Measurements from ENCODE around the gene MEP1A.
A peak's percentile ranks its signal among the peaks of the same experiment; 100 is the strongest.
"Not testable (repeated sequence)": the region's sequence is repeated elsewhere in the genome, so short reads cannot be mapped to it uniquely, and the experiment has no call there.

The MEP1A gene

DNA sequence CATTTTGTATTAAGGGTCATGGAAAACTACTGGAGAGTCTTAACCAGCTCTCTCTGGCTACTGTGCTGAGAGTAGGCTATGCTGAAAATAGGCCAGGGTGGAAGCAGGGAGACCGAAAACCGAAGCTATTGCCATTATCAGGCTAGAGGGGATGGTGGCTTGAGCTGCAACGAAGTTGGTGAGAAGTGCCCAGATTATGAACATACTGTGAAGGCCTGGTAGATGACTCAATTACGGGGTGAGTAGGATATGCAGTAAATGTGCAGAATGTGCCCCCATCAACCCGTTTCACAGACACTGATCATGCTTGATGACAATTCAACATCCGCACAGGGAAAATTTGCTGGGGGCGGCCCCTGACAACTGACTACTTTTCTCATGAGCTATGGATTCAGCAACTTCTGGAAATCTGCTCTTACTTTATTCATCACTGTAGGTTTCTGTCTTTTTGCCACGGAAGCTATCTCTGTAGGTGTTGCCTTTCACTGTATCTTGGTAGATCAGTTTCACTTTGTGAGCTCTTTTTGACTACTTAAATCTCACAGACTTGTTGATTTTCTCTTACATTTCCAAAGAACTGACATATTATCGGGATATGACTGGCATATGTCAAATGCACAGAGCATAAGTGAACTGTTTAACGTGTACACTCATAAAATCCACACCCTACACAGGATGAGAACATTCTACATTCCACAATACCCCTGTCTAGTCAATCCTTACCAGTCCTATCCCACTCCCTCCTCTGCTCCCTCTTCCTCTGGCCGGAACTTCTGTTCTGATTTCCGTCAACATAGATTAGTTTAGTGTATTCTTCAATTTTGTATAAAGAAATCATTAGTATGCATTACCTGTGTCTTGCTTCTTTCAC, 15.5 kb upstream of the MEP1A start:
- DNase-seq: no peak

GRCh38 chr6:46781478-46782378, 11.5 kb upstream of the MEP1A start:
- peak; percentile 23 for DNase-seq

DNA sequence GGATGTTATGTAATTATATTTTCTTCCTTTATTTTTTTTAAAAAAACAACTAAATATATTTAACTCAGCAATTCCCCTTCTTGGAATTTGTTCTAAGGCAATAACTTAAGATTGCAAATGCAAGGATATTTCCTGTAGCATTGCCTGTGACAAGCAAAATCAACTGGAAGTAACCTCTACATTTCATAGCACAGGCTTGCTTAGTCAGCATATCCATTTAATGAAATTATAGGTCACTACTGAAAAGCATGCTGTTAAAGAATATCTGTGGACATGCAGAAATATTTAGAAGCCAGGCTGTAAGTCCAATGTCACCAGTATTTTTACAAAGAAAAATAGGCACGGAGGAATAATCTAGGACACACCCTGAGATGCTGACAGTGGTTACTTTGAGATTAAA, 8.7 kb upstream of the MEP1A start:
- DNase-seq: no peak

GRCh38 chr6:46787871-46788540, 5.2 kb upstream of the MEP1A start:
- DNase-seq: no peak

- DNase-seq: no peak
These were observed 4.4 kb upstream of the MEP1A start for GRCh38 chr6:46788791-46789190.

DNA sequence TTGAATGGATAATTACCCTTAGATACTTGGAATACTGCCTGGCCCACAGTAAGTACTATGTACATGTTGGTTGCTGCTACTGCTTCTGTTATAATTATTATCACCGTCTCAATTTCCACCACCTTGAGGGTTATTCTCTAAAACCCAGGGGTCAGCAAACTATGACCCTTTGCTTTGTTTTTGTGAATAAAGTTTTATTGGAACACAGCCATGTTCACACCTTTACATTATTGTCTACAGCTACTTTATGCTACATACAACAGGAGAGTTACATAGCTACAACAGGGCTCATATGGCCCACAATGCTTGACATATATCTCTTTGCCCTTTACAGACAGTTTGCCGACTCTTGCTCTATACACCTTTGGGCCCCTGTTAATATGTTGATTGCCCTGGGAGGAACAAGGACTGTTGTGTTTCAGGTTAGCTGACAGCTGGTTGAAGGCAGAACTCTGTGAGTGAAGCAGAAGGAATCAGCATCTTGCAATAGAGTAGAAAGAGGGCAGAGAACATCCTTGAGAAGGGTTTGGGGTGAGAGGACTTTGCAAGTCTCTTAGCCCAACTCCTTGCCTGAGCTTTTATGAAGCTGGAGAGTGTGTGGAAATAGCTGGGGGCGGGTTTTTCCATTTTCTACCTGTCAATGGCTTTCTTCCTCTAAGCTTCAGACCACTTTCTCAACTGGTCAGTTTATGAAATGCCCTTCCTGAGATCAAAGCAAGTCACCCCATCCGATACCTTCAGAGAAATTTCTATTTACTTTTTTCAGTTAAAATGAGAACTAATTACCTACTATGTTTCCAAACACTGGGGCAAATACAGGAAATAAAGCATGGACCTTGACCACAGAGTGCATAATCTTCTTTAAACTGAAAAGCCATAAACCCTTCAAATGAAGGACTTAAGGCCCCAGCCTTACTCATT, 3.5 kb upstream of the MEP1A start:
- no peak for DNase-seq

DNA sequence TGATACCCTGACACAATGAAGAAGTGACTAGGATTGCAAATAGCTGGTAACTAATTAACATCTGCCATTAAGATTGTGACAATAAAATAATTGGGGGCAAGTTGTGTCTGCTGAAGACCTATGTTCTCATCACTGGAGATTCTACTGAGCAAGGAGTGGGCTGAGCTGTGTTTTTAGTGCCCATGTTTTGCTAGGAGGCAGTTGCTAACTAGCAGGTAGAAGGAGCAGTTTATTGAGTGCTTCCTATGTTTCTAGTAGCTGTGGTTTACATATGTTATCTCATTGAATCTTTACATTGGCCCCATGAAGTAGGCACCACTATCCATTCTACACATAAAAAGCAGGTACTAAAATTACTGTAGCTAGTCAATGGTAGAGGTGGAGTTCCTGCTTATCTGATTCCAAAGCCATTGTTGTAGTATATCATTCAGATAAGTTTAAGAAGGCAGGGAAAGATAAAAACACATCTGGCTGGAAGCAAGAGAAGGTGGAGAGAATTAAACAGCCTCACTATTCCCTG, 2.8 kb upstream of the MEP1A start:
- DNase-seq: no peak

DNA sequence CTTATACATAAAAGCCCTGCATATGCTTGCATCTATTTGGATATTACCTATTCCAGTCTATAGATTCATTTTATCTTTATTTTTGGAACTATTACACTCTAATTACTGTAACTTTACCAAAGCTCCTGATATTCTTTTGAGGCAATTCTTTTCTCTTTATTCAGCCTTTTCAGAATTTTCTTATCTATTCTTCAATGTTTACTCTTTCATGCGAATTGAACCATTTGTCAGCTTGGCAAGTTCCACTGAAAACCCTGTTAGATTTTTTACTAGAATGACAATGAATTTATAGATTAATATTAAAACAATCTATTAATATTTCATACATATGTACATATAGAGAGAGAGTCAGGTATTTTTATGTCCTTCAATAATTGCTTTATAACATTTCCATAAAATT, 554 bp upstream of the MEP1A start:
- DNase-seq: no peak

DNA sequence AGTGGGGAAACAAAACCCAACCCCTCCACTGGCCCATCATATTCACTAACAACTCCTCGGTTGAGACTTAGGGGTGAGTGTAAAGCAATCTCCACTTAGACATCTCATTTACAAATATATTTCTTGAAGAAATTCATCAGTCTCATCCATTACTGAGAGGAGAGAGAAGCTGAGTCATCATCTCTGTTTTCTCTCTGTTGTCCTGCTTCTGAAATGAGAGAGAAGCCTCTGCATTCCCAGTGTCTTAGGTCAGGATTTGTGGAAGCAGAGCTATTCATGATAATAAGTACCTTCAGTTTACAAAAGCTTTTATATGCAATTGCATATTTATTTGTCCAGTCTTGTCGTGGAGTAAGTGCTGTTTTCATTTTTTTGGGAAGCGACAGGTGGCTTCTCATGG, 879 bp downstream of the MEP1A start:
- DNase-seq: no peak

DNA sequence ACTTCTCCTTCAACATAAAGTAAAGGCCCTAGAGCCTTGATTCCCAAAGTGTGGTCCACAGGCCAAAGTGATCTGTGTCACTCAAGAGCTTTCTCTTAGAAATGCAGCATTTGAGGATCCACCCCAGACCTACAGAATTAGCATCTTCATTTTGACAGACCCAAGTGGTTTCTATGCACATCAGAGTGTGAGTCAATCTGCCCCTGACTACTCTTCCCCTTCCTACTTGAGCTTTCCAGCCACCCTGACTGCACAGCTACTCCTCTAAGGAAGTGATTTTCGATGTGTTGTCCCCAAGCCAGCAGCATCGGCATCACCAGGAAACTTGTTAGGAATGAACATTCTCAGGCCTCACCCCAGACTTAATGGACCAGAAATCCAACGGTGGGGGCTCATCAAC, 2.6 kb downstream of the MEP1A start:
- DNase-seq: no peak

- DNase-seq: no peak
These were observed 3.8 kb downstream of the MEP1A start for GRCh38 chr6:46796848-46797580.

GRCh38 chr6:46799657-46800056, 6.5 kb downstream of the MEP1A start:
- DNase-seq: no peak

DNA sequence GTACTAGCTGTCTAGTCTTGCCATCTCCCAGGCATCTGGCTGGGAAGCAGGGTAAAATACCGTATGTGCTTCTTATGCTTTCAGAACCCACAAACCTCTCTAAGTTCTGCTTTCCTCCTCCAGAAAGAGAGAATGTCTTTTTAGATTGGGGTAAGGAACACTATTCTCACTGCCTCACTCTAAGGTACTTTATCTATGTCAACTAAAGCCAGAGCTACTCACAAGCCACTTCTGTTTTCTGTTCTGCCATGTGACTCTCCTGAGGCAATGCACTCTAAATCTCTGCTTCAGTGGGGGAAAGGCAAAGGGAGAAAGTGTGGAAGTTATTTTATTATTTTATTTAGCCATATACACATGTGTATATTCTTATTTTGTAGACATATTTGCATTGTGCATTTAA, 15.6 kb downstream of the MEP1A start:
- DNase-seq: no peak

GRCh38 chr6:46815130-46815529, 21.9 kb downstream of the MEP1A start:
- no peak for DNase-seq

DNA sequence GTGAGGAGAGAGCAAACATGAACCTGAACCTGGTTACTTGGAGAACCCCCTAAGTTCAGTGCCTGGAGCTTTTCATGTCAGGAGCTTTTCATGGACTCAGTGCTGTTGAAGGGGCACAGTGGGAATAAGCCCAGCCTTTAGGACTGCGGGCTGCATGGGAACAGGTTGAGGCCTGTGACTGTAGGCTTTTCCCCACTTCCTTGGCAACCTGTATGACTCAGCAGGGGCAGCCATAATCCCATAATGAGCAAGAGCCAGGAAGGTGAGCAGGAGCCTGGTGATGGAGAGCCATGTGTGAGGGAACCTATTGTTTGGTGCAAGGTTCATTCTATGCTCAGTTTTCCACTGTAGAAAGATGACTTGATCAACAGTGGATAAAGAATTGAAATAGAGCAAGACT, 23.4 kb downstream of the MEP1A start:
- DNase-seq: no peak

DNA sequence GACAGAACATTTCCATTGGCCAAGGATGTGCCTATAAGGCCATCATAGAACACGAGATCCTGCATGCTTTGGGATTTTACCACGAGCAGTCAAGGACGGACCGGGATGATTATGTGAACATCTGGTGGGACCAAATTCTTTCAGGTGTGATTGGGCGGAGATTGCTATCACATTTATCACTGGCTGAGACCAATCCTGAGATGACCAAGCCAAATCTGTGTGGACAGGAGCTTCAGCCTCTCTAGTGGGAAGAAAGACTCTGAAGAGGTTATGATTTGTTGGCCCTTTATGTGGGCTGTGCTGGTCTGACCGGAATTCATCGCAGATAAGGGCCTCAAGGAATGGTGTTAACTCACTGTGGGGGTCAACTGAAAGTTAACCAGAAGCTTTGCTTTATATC, 26.4 kb downstream of the MEP1A start:
- DNase-seq: no peak

- DNase-seq: no peak
These were observed 28.3 kb downstream of the MEP1A start for GRCh38 chr6:46821458-46821881.

DNA sequence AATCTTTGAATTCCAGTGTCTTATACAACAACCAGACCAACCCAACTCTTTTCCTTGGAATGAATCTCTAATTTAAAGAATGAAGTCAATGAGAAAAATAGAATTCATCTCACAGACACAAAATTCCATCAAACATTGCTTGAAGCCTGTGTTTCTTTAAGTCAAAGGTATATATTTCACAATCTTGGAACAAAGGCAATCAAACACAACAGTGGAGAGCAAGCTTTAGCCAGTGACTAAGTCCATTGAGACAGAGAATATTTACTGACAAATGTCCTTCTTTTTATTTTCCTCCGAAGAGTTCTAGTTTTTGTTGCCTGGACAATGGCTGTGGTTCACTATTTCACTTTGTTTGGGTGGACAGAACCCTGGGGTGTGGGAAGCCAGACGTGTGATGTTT, 35.8 kb downstream of the MEP1A start:
- DNase-seq: no peak

- no peak for DNase-seq
These were observed 39.6 kb downstream of the MEP1A start for GRCh38 chr6:46832816-46833215.

DNA sequence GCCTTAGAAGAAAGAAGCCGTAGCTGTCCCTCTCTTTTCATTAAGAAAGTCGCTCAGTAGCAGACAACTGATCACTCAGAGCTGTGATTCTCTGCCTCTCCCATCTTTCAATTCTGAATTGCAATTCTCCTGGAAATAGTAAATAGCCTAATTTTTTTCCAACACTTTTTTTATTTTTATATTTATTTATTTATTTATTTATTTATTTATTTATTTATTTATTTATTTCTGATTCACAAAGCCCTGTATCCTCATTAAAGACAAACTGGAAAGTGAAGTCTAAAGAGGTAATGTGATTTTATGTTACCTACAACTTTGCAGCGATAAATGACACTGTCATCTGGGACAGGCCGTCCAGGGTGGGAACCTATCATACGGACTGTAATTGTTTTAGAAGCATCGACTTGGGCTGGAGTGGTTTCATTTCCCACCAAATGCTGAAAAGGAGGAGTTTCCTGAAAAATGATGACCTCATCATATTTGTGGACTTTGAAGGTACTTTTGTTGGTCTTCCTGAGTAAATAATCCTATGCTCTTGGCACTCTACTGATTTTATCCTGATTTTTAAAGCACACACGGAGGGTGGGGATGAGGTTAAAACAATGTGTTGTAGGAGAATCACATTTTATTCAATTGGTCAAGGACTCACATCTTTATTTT, 41.2 kb downstream of the MEP1A start:
- not testable (repeated sequence) for DNase-seq

Data from right kidney (tissue), 1 donor.